IMR-90 (cell line): ENCODE results near the gene B3GNT5. TPM values are rescaled to one million over a fixed set of nuclear protein-coding genes. Genes with fewer than 3 reads are reported as not detected.

Experiments
- ATAC-seq: fragments of 200-7000 bp; cut with Tn5 transposase; 2 replicates; pipeline ENCODE4 v1.9.1; 2020; ENCODE audit warnings: low read depth, mild to moderate bottlenecking, moderate library complexity
- BruUV-seq: library from RNA; stranded (reverse); fragments of 400-500 nt; replicated peaks from 2 replicates; lab custom pipeline; 2021; lab: Mats Ljungman, UMichigan
- CTCF ChIA-PET: fragments of 300-600 bp; formaldehyde crosslinking; extraction: SDS; loops from one replicate; lab custom pipeline; 2021; ENCODE audit warnings: antibody characterized with exemption; lab: Yijun Ruan, JAX
- POLR2A ChIA-PET: fragments of 300-600 bp; sonication (Branson Sonifier 250); formaldehyde crosslinking; loops from one replicate; lab custom pipeline; 2022; ENCODE audit warnings: antibody characterized with exemption; ENCODE audit not compliant: unreplicated experiment; lab: Charles Lee
- DNase-seq: peaks from one replicate; pipeline ENCODE4 v3.0.0; 2013
- H2AFZ ChIP-seq: replicated peaks from 2 replicates; pipeline ENCODE3; 2013; ENCODE audit warnings: low read length, mild to moderate bottlenecking; ENCODE audit not compliant: poor library complexity
- H2AK5ac ChIP-seq: 2 replicates; pipeline ENCODE4 v1.6.1; 2013; ENCODE audit warnings: low read depth, low read length, inconsistent platforms
- H2AK9ac ChIP-seq: replicated peaks from 2 replicates; pipeline ENCODE3; 2013; ENCODE audit warnings: mild to moderate bottlenecking, low read depth, low read length, moderate library complexity; ENCODE audit not compliant: poor library complexity
- H2BK120ac ChIP-seq: 2 replicates; pipeline ENCODE4 v1.6.1; 2013; ENCODE audit warnings: low read depth, low read length, inconsistent platforms
- H2BK15ac ChIP-seq: 3 replicates; pipeline ENCODE4 v1.6.1; 2013; ENCODE audit warnings: low read depth, low read length, inconsistent platforms
- H2BK20ac ChIP-seq: 2 replicates; pipeline ENCODE4 v1.6.1; 2013; ENCODE audit warnings: low read depth, mild to moderate bottlenecking, inconsistent platforms, low read length, moderate library complexity
- H2BK5ac ChIP-seq: 2 replicates; pipeline ENCODE4 v1.6.1; 2013; ENCODE audit warnings: mild to moderate bottlenecking, low read depth, low read length, inconsistent platforms; ENCODE audit not compliant: poor library complexity, severe bottlenecking
- H3K14ac ChIP-seq: replicated peaks from 2 replicates; pipeline ENCODE4 v1.6.1; 2013; ENCODE audit warnings: low read depth, low read length, inconsistent platforms
- H3K18ac ChIP-seq: 2 replicates; pipeline ENCODE4 v1.6.1; 2013; ENCODE audit warnings: low read depth, low read length, control low read depth
- H3K23ac ChIP-seq: 2 replicates; pipeline ENCODE4 v1.6.1; 2013; ENCODE audit warnings: low read depth, low read length, inconsistent platforms
- H3K27ac ChIP-seq: 2 replicates; pipeline ENCODE4 v1.5.1; 2013; ENCODE audit warnings: mild to moderate bottlenecking, control low read depth, low read length; ENCODE audit not compliant: insufficient read depth
- H3K27me3 ChIP-seq: 2 replicates; pipeline ENCODE4 v1.6.1; 2013; ENCODE audit warnings: low read length; ENCODE audit not compliant: control insufficient read depth, insufficient read depth
- H3K36me3 ChIP-seq: 2 replicates; pipeline ENCODE4 v1.6.1; 2013; ENCODE audit warnings: low read length, mixed read lengths; ENCODE audit not compliant: control insufficient read depth, insufficient read depth
- H3K4ac ChIP-seq: 2 replicates; pipeline ENCODE4 v1.6.1; 2013; ENCODE audit warnings: low read depth, low read length, inconsistent platforms
- H3K4me1 ChIP-seq: 2 replicates; pipeline ENCODE4 v1.6.1; 2013; ENCODE audit warnings: low read length, mixed read lengths; ENCODE audit not compliant: control insufficient read depth, insufficient read depth
- H3K4me2 ChIP-seq: 2 replicates; pipeline ENCODE4 v1.6.1; 2013; ENCODE audit warnings: low read depth, mild to moderate bottlenecking, control low read depth, low read length, moderate library complexity
- H3K4me3 ChIP-seq: 2 replicates; pipeline ENCODE4 v1.5.1; 2013; ENCODE audit warnings: low read depth, mild to moderate bottlenecking, control low read depth, low read length, moderate library complexity; ENCODE audit not compliant: insufficient read depth
- H3K56ac ChIP-seq: 2 replicates; pipeline ENCODE4 v1.6.1; 2013; ENCODE audit warnings: low read length, inconsistent platforms; ENCODE audit not compliant: insufficient read depth; ENCODE audit errors: extremely low read depth
- H3K79me1 ChIP-seq, 2 experiments: 2 replicates each; pipeline ENCODE4 v1.6.1; 2013; ENCODE audit warnings: low read length in 2 of 2, inconsistent platforms in 1 of 2, low read depth in 1 of 2
- H3K9ac ChIP-seq: 2 replicates; pipeline ENCODE4 v1.6.1; 2013; ENCODE audit warnings: low read depth, low read length, control low read depth
- H3K9me1 ChIP-seq: 2 replicates; pipeline ENCODE4 v1.6.1; 2013; ENCODE audit warnings: low read length, inconsistent platforms; ENCODE audit not compliant: insufficient read depth
- H3K9me3 ChIP-seq: 2 replicates; pipeline ENCODE4 v1.6.1; 2013; ENCODE audit warnings: low read length; ENCODE audit not compliant: control insufficient read depth, insufficient read depth
- H4K20me1 ChIP-seq: 2 replicates; pipeline ENCODE4 v1.6.1; 2013; ENCODE audit warnings: low read length, inconsistent platforms; ENCODE audit not compliant: insufficient read depth
- H4K5ac ChIP-seq: 2 replicates; pipeline ENCODE4 v1.6.1; 2013; ENCODE audit warnings: mild to moderate bottlenecking, low read depth, low read length, control low read depth
- H4K8ac ChIP-seq, 2 experiments: 2 replicates each; pipeline ENCODE4 v1.6.1; 2013; ENCODE audit warnings: low read depth in 2 of 2, low read length in 2 of 2, control low read depth in 1 of 2, inconsistent platforms in 1 of 2
- H4K91ac ChIP-seq: 2 replicates; pipeline ENCODE4 v1.6.1; 2013; ENCODE audit warnings: low read depth, low read length, inconsistent platforms; ENCODE audit not compliant: insufficient read depth
- BHLHE40 ChIP-seq: fragments of 150-350 bp; IDR thresholded peaks from 2 replicates; pipeline ENCODE4 v1.6.1; 2016; ENCODE audit warnings: mild to moderate bottlenecking, low read depth, low read length
- CEBPB ChIP-seq: IDR thresholded peaks from 2 replicates; pipeline ENCODE4 v1.6.1; 2012; ENCODE audit warnings: low read depth, low read length, improper control_type of control experiment
- CHD1 ChIP-seq: IDR thresholded peaks from 2 replicates; pipeline ENCODE4 v1.6.1; 2012; ENCODE audit warnings: low read depth, low read length, improper control_type of control experiment
- ELK1 ChIP-seq: fragments of 150-350 bp; IDR thresholded peaks from 2 replicates; pipeline ENCODE4 v1.6.1; 2016; ENCODE audit warnings: low read depth, mild to moderate bottlenecking, low read length, moderate library complexity, borderline replicate concordance
- FOS ChIP-seq: fragments of 150-350 bp; IDR thresholded peaks from 2 replicates; pipeline ENCODE4 v1.6.1; 2016; ENCODE audit warnings: low read depth, low read length
- MAFK ChIP-seq: IDR thresholded peaks from 2 replicates; pipeline ENCODE4 v1.6.1; 2012; ENCODE audit warnings: low read depth, low read length, improper control_type of control experiment
- MAZ ChIP-seq: IDR thresholded peaks from 2 replicates; pipeline ENCODE4 v1.6.1; 2012; ENCODE audit warnings: low read depth, mild to moderate bottlenecking, low read length, improper control_type of control experiment, moderate library complexity, borderline replicate concordance
- MXI1 ChIP-seq: IDR thresholded peaks from 2 replicates; pipeline ENCODE4 v1.6.1; 2012; ENCODE audit warnings: low read depth, mild to moderate bottlenecking, low read length, moderate library complexity, borderline replicate concordance
- NFE2L2 ChIP-seq: fragments of 150-350 bp; IDR thresholded peaks from 2 replicates; pipeline ENCODE4 v1.6.1; 2016; ENCODE audit warnings: low read depth, mild to moderate bottlenecking, low read length
- POLR2A ChIP-seq: IDR thresholded peaks from 2 replicates; pipeline ENCODE4 v1.6.1; 2012; ENCODE audit warnings: mild to moderate bottlenecking, low read depth, low read length
- RAD21 ChIP-seq: IDR thresholded peaks from 2 replicates; pipeline ENCODE4 v1.6.1; 2012; ENCODE audit warnings: low read length, improper control_type of control experiment
- RCOR1 ChIP-seq: IDR thresholded peaks from 2 replicates; pipeline ENCODE4 v1.6.1; 2012; ENCODE audit warnings: mild to moderate bottlenecking, low read length, improper control_type of control experiment; ENCODE audit not compliant: insufficient replicate concordance
- RFX5 ChIP-seq: IDR thresholded peaks from 2 replicates; pipeline ENCODE4 v1.8.0; 2012; ENCODE audit warnings: low read depth, mild to moderate bottlenecking, low read length, moderate library complexity
- SMC3 ChIP-seq: fragments of 150-350 bp; IDR thresholded peaks from 2 replicates; pipeline ENCODE4 v1.6.1; 2016; ENCODE audit warnings: low read depth, mild to moderate bottlenecking, antibody characterized with exemption, low read length, moderate library complexity
- WGBS, 2 experiments: methylation state at CpG; one replicate each; pipeline versions ENCODE4 v1.1.5 to v1.1.7; 2013; ENCODE audit warnings: missing lambda C conversion rate in 2 of 2; ENCODE audit not compliant: insufficient read length in 1 of 2; ENCODE audit errors: extremely low coverage in 2 of 2; 5-methylcytosine and 5-hydroxymethylcytosine counted together
- dilution Hi-C: fragments of 300-500 bp; cut with HindIII; formaldehyde crosslinking; loops from one replicate; pipeline ENCODE4 v1.14.3; 2018; ENCODE audit warnings: low sequenced_read_pairs; ENCODE audit not compliant: unreplicated experiment
- in situ Hi-C: fragments of 300-500 bp; cut with MboI; formaldehyde crosslinking; loops from 3 replicates; pipeline ENCODE4 v1.14.3; 2019; ENCODE audit warnings: low sequenced_read_pairs, inconsistent platforms, mixed read lengths
- intact Hi-C: fragments of 100-400 bp; cut with micrococcal nuclease; formaldehyde crosslinking; loops from 2 replicates; pipeline ENCODE4 v1.10.0; 2022
- polyA plus RNA-seq, 3 experiments: library from polyadenylated mRNA; depleted of rRNA; stranded (reverse); fragments of >200 nt; gene quantifications; 2 replicates each; pipeline ENCODE4 v1.2.3, GENCODE V29; 2012; ENCODE audit warnings: low replicate concordance in 1 of 3
- total RNA-seq: library from RNA; depleted of rRNA; stranded (reverse); fragments of >200 nt; gene quantifications from 2 replicates; pipeline ENCODE4 v1.2.3, GENCODE V29; 2012
- TF ChIP-seq, protein P1 (sequence below): fragments of 150-350 bp; IDR thresholded peaks from 2 replicates; pipeline ENCODE4 v1.6.1; 2017; ENCODE audit warnings: mild to moderate bottlenecking, antibody characterized with exemption, low read length, low read depth

B3GNT5 gene
- total and polyA plus RNA-seq, 2 of the 4 experiments (the other 2 are of a cell fraction) = 1.6 to 3.4 TPM

DNA sequence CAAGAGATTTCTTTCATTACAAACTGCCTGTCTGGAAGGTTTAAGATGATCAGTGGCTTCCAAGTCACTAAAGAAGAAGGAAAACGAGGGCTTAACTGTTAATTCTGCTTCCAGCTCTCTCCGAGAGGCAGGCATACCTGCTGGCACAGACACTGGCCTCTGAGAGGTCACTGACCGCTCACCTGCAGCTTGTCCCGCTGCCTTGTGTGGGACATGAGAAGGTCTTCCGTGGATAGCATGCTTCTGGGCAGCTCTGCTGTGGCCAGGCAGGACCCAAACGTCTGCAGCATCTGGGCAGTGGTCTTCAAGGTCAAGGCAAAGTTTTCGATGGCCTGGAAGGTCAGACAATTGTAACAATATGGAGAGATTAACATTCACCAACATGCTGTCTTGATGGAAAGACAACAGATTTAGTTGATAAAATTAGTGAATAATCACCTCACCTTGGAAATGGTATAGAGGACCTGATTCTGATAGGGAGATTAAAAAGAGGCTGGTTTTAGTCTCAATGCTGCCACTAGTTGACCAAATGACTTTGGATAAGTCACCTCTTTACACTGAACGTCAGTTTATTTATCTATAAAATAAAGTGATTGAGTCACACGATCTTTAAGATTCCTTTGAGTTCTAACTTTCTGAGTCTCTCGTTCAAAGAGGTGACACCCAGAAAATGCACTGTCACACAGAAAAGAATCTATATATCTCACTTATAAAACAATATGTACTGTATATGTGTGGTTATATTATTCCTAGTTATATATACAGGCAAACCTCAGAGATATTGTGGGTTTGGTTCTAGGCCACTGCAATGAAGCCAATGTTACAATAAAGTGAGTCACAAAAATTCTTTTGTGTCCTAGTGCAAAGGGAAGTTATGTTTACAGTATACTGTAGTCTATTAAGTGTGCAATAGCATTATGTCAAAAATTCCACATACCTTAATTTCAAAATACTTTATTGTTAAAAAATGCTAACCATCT, 65.1 kb downstream of the B3GNT5 start:
- no peak overlapping the region for H3K14ac ChIP-seq
- peaks cover 5% of the 10 kb centered on the region for H3K27me3 ChIP-seq
- no TSS peak for BruUV-seq
- ChIA-PET POLR2A (no interaction called here), CTCF (interaction anchor here (0.6 kb wide), 1 partner anchor 31 kb away, joined by 13 read pairs; no protein-coding TSS in a partner anchor)
- DNase-seq (peak; percentile 24), ATAC-seq (0 out of 2 replicates have a peak, but pooled peaks have one; percentile 24)
- no peak overlapping the region for H2BK5ac ChIP-seq
- no peak overlapping the region for H3K56ac ChIP-seq
- no peak overlapping the region for H3K4me2 ChIP-seq
- peak overlapping the region; percentile 58; the same call in 1 of the 2 replicates for H2AK5ac ChIP-seq
- no peak overlapping the region for H3K18ac ChIP-seq
- H3K4me1 ChIP-seq = peaks cover 3% of the 10 kb centered on the region; the same call in 1 of the 2 replicates
- H3K9me1 ChIP-seq = peaks cover 6% of the 10 kb centered on the region
- dilution Hi-C loops (no loop called here), in situ Hi-C loops (no loop called here), intact Hi-C loops (no loop called here)
- no peak overlapping the region for H3K9ac ChIP-seq
- no peak overlapping the region for H3K23ac ChIP-seq
- H3K36me3 ChIP-seq = no peaks in the 10 kb centered on the region
- no peak overlapping the region for H3K4ac ChIP-seq
- H4K8ac ChIP-seq = no peak overlapping the region
- no peak overlapping the region for H3K4me3 ChIP-seq
- no peak overlapping the region for H3K27ac ChIP-seq
- no peaks in the 10 kb centered on the region for H3K9me3 ChIP-seq
- H3K79me1 ChIP-seq = no peaks in the 10 kb centered on the region
- no peaks in the 10 kb centered on the region; the same call in 1 of the 2 replicates for H4K20me1 ChIP-seq
- 94% methylated on average over 3 of the region's 10 CpGs; no CpG with 5 or more reads in 1 of the 2 experiments for whole genome bisulfite sequencing, 2 experiments
- no peak overlapping the region for H2AFZ ChIP-seq
- H4K5ac ChIP-seq = no peak overlapping the region
- no peak overlapping the region for H2BK20ac ChIP-seq
- H4K91ac ChIP-seq = no peak overlapping the region
- H2BK15ac ChIP-seq = no peak overlapping the region
- no peak overlapping the region for H2BK120ac ChIP-seq
- no peak overlapping the region for H2AK9ac ChIP-seq
- TF ChIP-seq BHLHE40 (no peak), MAZ (no peak), NFE2L2 (no peak), MAFK (no peak), RFX5 (no peak), RCOR1 (no peak), SMC3 (no peak), FOS (no peak), CHD1 (no peak), RAD21 (no peak), ELK1 (no peak), CEBPB (no peak), MXI1 (no peak), POLR2A (no peak)
- TF ChIP-seq, protein P1, sequence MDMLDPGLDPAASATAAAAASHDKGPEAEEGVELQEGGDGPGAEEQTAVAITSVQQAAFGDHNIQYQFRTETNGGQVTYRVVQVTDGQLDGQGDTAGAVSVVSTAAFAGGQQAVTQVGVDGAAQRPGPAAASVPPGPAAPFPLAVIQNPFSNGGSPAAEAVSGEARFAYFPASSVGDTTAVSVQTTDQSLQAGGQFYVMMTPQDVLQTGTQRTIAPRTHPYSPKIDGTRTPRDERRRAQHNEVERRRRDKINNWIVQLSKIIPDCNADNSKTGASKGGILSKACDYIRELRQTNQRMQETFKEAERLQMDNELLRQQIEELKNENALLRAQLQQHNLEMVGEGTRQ = no peak
